Measurements from ENCODE around the gene SLC9A6.

GRCh38 chrX:136015016-136015415, 29.8 kb downstream of the SLC9A6 start:
- TF ChIP-seq POLR2A (IDR thresholded peaks at IDR 0.05) (no peak), CTCF (IDR thresholded peaks at IDR 0.05) (no peak)
